ENCODE results near the gene FBXW4. TPM values are rescaled to one million over a fixed set of nuclear protein-coding genes. Genes with fewer than 3 reads are reported as not detected.

The FBXW4 gene
- polyA plus RNA-seq, 1 donor from 2014 or later: 7.7 TPM

- no peaks in the 10 kb centered on the region for H3K36me3 ChIP-seq (ENCODE audit: insufficient read depth, low read length)
- no peaks in the 10 kb centered on the region for H4K20me1 ChIP-seq (ENCODE audit: insufficient read depth)
- no peaks in the 10 kb centered on the region for H3K79me2 ChIP-seq (replicated peaks; ENCODE audit: insufficient read depth, low read length)
- peak overlapping the region; percentile 71 for H3K4me3 ChIP-seq (ENCODE audit: low read length)
- peak overlapping the region; percentile 77 for H3K27ac ChIP-seq (ENCODE audit: low read length)
- no peaks in the 10 kb centered on the region for H3K9me3 ChIP-seq (ENCODE audit: low read length)
- H3K9me2 ChIP-seq (ENCODE audit: insufficient read depth, low read length): no peaks in the 10 kb centered on the region
- peak overlapping the region; percentile 57 for H3K4me2 ChIP-seq (ENCODE audit: low read length)
- H3K27me3 ChIP-seq (ENCODE audit: insufficient read depth, low read depth, low read length): peaks cover 15% of the 10 kb centered on the region
- peak overlapping the region; percentile 83 for H3K9ac ChIP-seq (ENCODE audit: low read length)
- TF ChIP-seq MXI1 (conservative IDR thresholded peaks at IDR 0.05; ENCODE audit: poor library complexity, severe bottlenecking) (no peak), TAF1 (IDR thresholded peaks at IDR 0.05; ENCODE audit: low read depth) (no peak), EP300 (conservative IDR thresholded peaks at IDR 0.05; ENCODE audit: poor library complexity, severe bottlenecking) (no peak), CTCF (IDR thresholded peaks at IDR 0.05; ENCODE audit: poor library complexity, severe bottlenecking) (no peak), REST (IDR thresholded peaks at IDR 0.05; ENCODE audit: borderline replicate concordance) (no peak), RAD21 (conservative IDR thresholded peaks at IDR 0.05) (no peak), POLR2AphosphoS5 (IDR thresholded peaks at IDR 0.05) (no peak), EZH2 (IDR thresholded peaks at IDR 0.05; ENCODE audit: borderline replicate concordance, insufficient read depth, low read length, poor library complexity, severe bottlenecking) (no peak), SMC3 (conservative IDR thresholded peaks at IDR 0.05; ENCODE audit: poor library complexity) (no peak)
- no peaks in the 10 kb centered on the region for H3F3A ChIP-seq (ENCODE audit: insufficient read depth, low read length, poor library complexity, severe bottlenecking)
- H2AFZ ChIP-seq (ENCODE audit: low read depth, low read length): peak overlapping the region; percentile 97
Observed at GRCh38 chr10:101693978-101694673, 844 bp downstream of the FBXW4 start.

- Histone ChIP-seq H4K20me1 (ENCODE audit: insufficient read depth) (no peaks in the 10 kb centered on the region), H3K27ac (ENCODE audit: low read length) (peak overlapping the region; percentile 77), H3K79me2 (replicated peaks; ENCODE audit: insufficient read depth, low read length) (no peaks in the 10 kb centered on the region), H3K4me3 (ENCODE audit: low read length) (peak overlapping the region; percentile 71), H3K9me2 (ENCODE audit: insufficient read depth, low read length) (no peaks in the 10 kb centered on the region), H3K27me3 (ENCODE audit: insufficient read depth, low read depth, low read length) (peaks cover 15% of the 10 kb centered on the region), H3K9ac (ENCODE audit: low read length) (peak overlapping the region; percentile 83), H3K36me3 (ENCODE audit: insufficient read depth, low read length) (no peaks in the 10 kb centered on the region), H3K4me2 (ENCODE audit: low read length) (peak overlapping the region; percentile 57), H3F3A (ENCODE audit: insufficient read depth, low read length, poor library complexity, severe bottlenecking) (no peaks in the 10 kb centered on the region), H3K9me3 (ENCODE audit: low read length) (no peaks in the 10 kb centered on the region), H2AFZ (ENCODE audit: low read depth, low read length) (peak overlapping the region; percentile 97)
- TF ChIP-seq EP300 (conservative IDR thresholded peaks at IDR 0.05; ENCODE audit: poor library complexity, severe bottlenecking) (no peak), MXI1 (conservative IDR thresholded peaks at IDR 0.05; ENCODE audit: poor library complexity, severe bottlenecking) (no peak)
Observed at GRCh38 chr10:101693651-101693977, 1.4 kb downstream of the FBXW4 start.
